ENCODE results near the gene NAALADL2.

NAALADL2 gene

DNA sequence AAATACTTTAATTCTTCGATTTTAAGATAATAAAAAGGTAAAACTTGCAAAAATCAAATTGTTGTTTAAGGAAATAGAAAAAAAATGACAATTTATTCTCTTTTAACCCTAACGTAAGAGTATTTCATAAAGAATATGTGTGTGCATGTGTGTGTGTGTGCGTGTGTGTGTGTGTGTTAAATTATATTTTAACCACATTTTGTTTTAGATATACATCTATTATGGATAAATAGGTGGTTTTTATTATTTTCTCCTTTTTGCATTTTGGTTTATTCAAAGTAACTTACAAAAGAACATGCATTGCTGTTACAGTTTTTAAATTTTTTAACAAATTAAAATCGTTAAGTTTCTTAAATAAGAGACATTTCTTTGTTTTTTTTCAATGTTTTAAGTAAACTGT, 414.4 kb downstream of the NAALADL2 start:
- WGBS (ENCODE audit: extremely low coverage, insufficient coverage, low lambda C conversion rate), result 100% methylated on average over 1 of the region's 4 CpGs
- H3K27me3 ChIP-seq (ENCODE audit: insufficient read depth, low read length, poor library complexity), result no peaks in the 10 kb centered on the region
- no peaks in the 10 kb centered on the region for H3K36me3 ChIP-seq (ENCODE audit: control insufficient read depth, insufficient read depth, low read length)

DNA sequence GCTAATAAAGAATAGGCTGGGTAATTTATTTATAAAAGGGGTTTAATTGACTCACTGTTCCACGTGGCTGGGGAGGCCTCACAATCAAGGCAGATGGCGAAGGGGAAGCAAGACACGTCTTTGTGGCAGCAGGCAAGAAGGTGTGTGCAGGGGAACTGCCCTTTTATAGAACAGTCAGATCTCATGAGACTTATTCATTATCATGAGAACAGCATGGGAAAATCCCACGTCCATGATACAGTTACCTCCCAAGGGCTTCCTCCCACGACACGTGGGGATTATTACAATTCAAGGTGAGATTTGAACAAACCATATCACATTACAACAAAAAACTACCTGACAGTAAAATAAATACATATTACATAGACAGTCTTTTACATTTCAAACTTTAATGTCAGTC, 414.9 kb downstream of the NAALADL2 start:
- Histone ChIP-seq H3K9ac (ENCODE audit: low read length) (no peak overlapping the region), H4K8ac (ENCODE audit: low read depth, low read length) (no peak overlapping the region), H2AK5ac (ENCODE audit: low read length) (no peak overlapping the region), H2BK15ac (replicated peaks; ENCODE audit: low read depth) (no peak overlapping the region), H3K36me3 (ENCODE audit: control insufficient read depth, insufficient read depth, low read length) (no peaks in the 10 kb centered on the region), H2BK5ac (ENCODE audit: low read length) (no peak overlapping the region), H3K4me1 (ENCODE audit: control insufficient read depth, low read depth, low read length) (no peaks in the 10 kb centered on the region), H3K18ac (ENCODE audit: low read length) (no peak overlapping the region), H3K27me3 (ENCODE audit: insufficient read depth, low read length, poor library complexity) (no peaks in the 10 kb centered on the region), H4K5ac (ENCODE audit: low read length) (no peak overlapping the region), H2BK120ac (ENCODE audit: low read depth, low read length) (no peak overlapping the region), H3K56ac (ENCODE audit: low read length) (no peak overlapping the region), H3K79me1 (ENCODE audit: low read length) (no peaks in the 10 kb centered on the region), H3K4me3 (ENCODE audit: low read length) (no peak overlapping the region), H3K4me2 (ENCODE audit: low read length) (no peak overlapping the region), H3K23ac (ENCODE audit: low read length) (no peak overlapping the region), H3K4ac (ENCODE audit: low read depth, low read length) (no peak overlapping the region), H3K79me2 (ENCODE audit: control insufficient read depth, insufficient read depth, low read length) (no peaks in the 10 kb centered on the region), H3K27ac (ENCODE audit: low read depth, low read length) (no peak overlapping the region)
- WGBS (ENCODE audit: extremely low coverage, insufficient coverage, low lambda C conversion rate), result no CpG with 5 or more reads among the region's 6 CpGs
- no peak for DNase-seq

More for the DNA sequence above, 414.4 kb downstream of the NAALADL2 start:
- no peak overlapping the region for H3K18ac ChIP-seq (ENCODE audit: low read length)
- no peak overlapping the region for H3K4me3 ChIP-seq (ENCODE audit: low read length)
- H3K4ac ChIP-seq (ENCODE audit: low read depth, low read length), result no peak overlapping the region
- H4K8ac ChIP-seq (ENCODE audit: low read depth, low read length), result no peak overlapping the region
- no peak for DNase-seq
- no peak overlapping the region for H2BK120ac ChIP-seq (ENCODE audit: low read depth, low read length)
- no peak overlapping the region for H3K23ac ChIP-seq (ENCODE audit: low read length)
- H3K4me2 ChIP-seq (ENCODE audit: low read length), result no peak overlapping the region
- no peak overlapping the region for H2BK15ac ChIP-seq (replicated peaks; ENCODE audit: low read depth)
- H3K27ac ChIP-seq (ENCODE audit: low read depth, low read length), result no peak overlapping the region
- H3K79me1 ChIP-seq (ENCODE audit: low read length), result no peaks in the 10 kb centered on the region
- no peak overlapping the region for H3K56ac ChIP-seq (ENCODE audit: low read length)
- no peak overlapping the region for H2AK5ac ChIP-seq (ENCODE audit: low read length)
- H3K79me2 ChIP-seq (ENCODE audit: control insufficient read depth, insufficient read depth, low read length), result no peaks in the 10 kb centered on the region
- no peak overlapping the region for H2BK5ac ChIP-seq (ENCODE audit: low read length)
- no peak overlapping the region for H4K5ac ChIP-seq (ENCODE audit: low read length)
- no peaks in the 10 kb centered on the region for H3K4me1 ChIP-seq (ENCODE audit: control insufficient read depth, low read depth, low read length)
- no peak overlapping the region for H3K9ac ChIP-seq (ENCODE audit: low read length)

DNA sequence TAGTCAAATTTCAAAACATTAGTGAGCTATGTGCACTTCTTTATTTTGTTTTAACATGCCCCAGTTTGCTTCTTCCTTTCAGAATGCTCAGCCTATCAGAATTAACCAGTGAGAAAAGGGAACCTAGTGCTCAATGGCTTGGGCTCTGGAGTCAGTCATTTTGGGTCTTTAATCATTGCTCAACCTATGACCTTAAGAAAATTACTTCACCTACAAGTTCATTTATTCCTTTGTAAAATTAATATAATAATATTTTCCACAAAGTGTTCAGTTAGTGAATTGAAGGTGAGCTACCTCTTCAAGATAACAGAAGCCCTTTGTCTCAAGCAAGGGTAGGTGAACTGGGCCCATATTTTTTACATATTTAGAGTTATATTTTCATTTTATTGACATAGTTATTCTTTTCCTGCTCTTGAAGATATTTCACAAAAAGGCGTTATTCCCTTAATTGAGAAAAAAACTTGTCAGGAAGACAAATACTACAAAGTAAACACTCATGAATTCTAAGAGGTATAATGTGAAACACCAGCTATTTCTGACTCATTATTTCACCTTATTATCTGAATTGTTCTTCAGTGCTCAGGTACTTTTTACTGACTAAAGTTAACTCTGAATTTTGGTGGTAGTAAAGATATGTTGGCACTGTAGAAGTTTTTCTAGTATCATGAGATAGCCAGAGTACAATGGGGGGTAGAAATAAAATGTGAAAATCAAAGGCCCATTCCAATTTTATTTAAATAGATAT, 415.5 kb downstream of the NAALADL2 start:
- H3K79me1 ChIP-seq (ENCODE audit: low read length), result no peaks in the 10 kb centered on the region
- H3K36me3 ChIP-seq (ENCODE audit: control insufficient read depth, insufficient read depth, low read length), result no peaks in the 10 kb centered on the region
- no CpG with 5 or more reads among the region's 1 CpG for WGBS (ENCODE audit: extremely low coverage, insufficient coverage, low lambda C conversion rate)
- H2BK15ac ChIP-seq (replicated peaks; ENCODE audit: low read depth), result no peak overlapping the region
- H3K23ac ChIP-seq (ENCODE audit: low read length), result no peak overlapping the region
- no peak overlapping the region for H3K9ac ChIP-seq (ENCODE audit: low read length)
- no peak overlapping the region for H4K5ac ChIP-seq (ENCODE audit: low read length)
- H3K4me1 ChIP-seq (ENCODE audit: control insufficient read depth, low read depth, low read length), result no peaks in the 10 kb centered on the region
- no peak overlapping the region for H2BK5ac ChIP-seq (ENCODE audit: low read length)
- H2AK5ac ChIP-seq (ENCODE audit: low read length), result no peak overlapping the region
- no peak overlapping the region for H3K56ac ChIP-seq (ENCODE audit: low read length)
- H3K4ac ChIP-seq (ENCODE audit: low read depth, low read length), result no peak overlapping the region
- no peak overlapping the region for H3K4me3 ChIP-seq (ENCODE audit: low read length)
- no peak overlapping the region for H3K18ac ChIP-seq (ENCODE audit: low read length)
- no peak overlapping the region for H2BK120ac ChIP-seq (ENCODE audit: low read depth, low read length)
- no peaks in the 10 kb centered on the region for H3K79me2 ChIP-seq (ENCODE audit: control insufficient read depth, insufficient read depth, low read length)
- no peak overlapping the region for H3K4me2 ChIP-seq (ENCODE audit: low read length)
- no peak overlapping the region for H3K27ac ChIP-seq (ENCODE audit: low read depth, low read length)
- DNase-seq, result no peak
- H3K27me3 ChIP-seq (ENCODE audit: insufficient read depth, low read length, poor library complexity), result no peaks in the 10 kb centered on the region
- H4K8ac ChIP-seq (ENCODE audit: low read depth, low read length), result no peak overlapping the region

DNA sequence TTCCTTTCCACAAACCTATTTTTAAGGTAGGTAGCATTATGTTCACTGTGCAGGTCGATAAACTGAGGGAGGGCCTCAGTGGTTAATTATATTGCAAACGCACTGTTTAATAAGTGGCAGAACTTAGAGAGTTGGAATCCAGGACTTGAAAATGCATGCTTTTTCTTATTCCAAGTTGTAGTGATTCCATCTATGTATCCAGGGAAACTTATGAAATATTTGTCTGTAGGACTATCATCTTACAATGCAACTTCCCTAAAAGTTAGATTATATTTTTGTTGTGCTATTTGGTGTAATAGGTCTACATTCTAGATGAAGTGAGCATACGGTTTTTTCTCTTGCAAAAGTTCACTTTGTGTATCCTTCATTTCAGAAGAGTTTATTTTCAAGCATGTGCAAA, 419.5 kb downstream of the NAALADL2 start:
- no peak overlapping the region for H3K4me3 ChIP-seq (ENCODE audit: low read length)
- no peak overlapping the region for H2BK15ac ChIP-seq (replicated peaks; ENCODE audit: low read depth)
- H3K36me3 ChIP-seq (ENCODE audit: control insufficient read depth, insufficient read depth, low read length), result no peaks in the 10 kb centered on the region
- H2AK5ac ChIP-seq (ENCODE audit: low read length), result no peak overlapping the region
- H3K18ac ChIP-seq (ENCODE audit: low read length), result no peak overlapping the region
- no peaks in the 10 kb centered on the region for H3K4me1 ChIP-seq (ENCODE audit: control insufficient read depth, low read depth, low read length)
- DNase-seq, result no peak
- no peak overlapping the region for H3K23ac ChIP-seq (ENCODE audit: low read length)
- no peaks in the 10 kb centered on the region for H3K79me1 ChIP-seq (ENCODE audit: low read length)
- no peak overlapping the region for H2BK5ac ChIP-seq (ENCODE audit: low read length)
- H3K9ac ChIP-seq (ENCODE audit: low read length), result no peak overlapping the region
- no peak overlapping the region for H4K5ac ChIP-seq (ENCODE audit: low read length)
- no peaks in the 10 kb centered on the region for H3K27me3 ChIP-seq (ENCODE audit: insufficient read depth, low read length, poor library complexity)
- no CpG with 5 or more reads among the region's 3 CpGs for WGBS (ENCODE audit: extremely low coverage, insufficient coverage, low lambda C conversion rate)
- no peak overlapping the region for H3K4me2 ChIP-seq (ENCODE audit: low read length)
- no peaks in the 10 kb centered on the region for H3K79me2 ChIP-seq (ENCODE audit: control insufficient read depth, insufficient read depth, low read length)
- H2BK120ac ChIP-seq (ENCODE audit: low read depth, low read length), result no peak overlapping the region
- H4K8ac ChIP-seq (ENCODE audit: low read depth, low read length), result no peak overlapping the region
- H3K56ac ChIP-seq (ENCODE audit: low read length), result no peak overlapping the region
- no peak overlapping the region for H3K4ac ChIP-seq (ENCODE audit: low read depth, low read length)
- no peak overlapping the region for H3K27ac ChIP-seq (ENCODE audit: low read depth, low read length)

DNA sequence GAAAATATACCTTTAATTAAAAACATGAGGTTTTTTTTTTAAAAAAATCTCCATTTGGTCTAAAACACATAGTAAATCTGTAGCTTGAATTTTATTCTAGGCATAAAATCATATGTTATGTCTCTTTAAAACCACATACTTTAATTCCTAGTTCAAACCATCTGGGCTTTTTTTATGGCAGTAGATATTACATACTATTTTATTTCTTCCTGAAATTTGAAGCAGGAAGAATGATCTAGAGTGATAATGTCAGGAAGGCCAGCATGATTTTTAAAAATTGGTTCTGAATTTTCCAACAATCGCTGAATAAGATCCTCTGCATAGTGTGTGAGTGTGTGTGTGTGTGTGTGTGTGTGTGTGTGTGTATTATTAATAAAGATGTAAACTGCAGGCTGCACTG, 420.3 kb downstream of the NAALADL2 start:
- H3K27ac ChIP-seq (ENCODE audit: low read depth, low read length), result no peak overlapping the region
- no peak overlapping the region for H2BK15ac ChIP-seq (replicated peaks; ENCODE audit: low read depth)
- no peak overlapping the region for H2AK5ac ChIP-seq (ENCODE audit: low read length)
- H3K79me1 ChIP-seq (ENCODE audit: low read length), result no peaks in the 10 kb centered on the region
- no CpG with 5 or more reads among the region's 1 CpG for WGBS (ENCODE audit: extremely low coverage, insufficient coverage, low lambda C conversion rate)
- H3K9ac ChIP-seq (ENCODE audit: low read length), result no peak overlapping the region
- no peak overlapping the region for H3K4ac ChIP-seq (ENCODE audit: low read depth, low read length)
- H3K36me3 ChIP-seq (ENCODE audit: control insufficient read depth, insufficient read depth, low read length), result no peaks in the 10 kb centered on the region
- no peak overlapping the region for H4K8ac ChIP-seq (ENCODE audit: low read depth, low read length)
- H3K18ac ChIP-seq (ENCODE audit: low read length), result no peak overlapping the region
- H3K23ac ChIP-seq (ENCODE audit: low read length), result no peak overlapping the region
- no peak for DNase-seq
- no peak overlapping the region for H3K4me3 ChIP-seq (ENCODE audit: low read length)
- no peak overlapping the region for H2BK5ac ChIP-seq (ENCODE audit: low read length)
- no peaks in the 10 kb centered on the region for H3K27me3 ChIP-seq (ENCODE audit: insufficient read depth, low read length, poor library complexity)
- no peak overlapping the region for H2BK120ac ChIP-seq (ENCODE audit: low read depth, low read length)
- no peak overlapping the region for H3K4me2 ChIP-seq (ENCODE audit: low read length)
- H3K56ac ChIP-seq (ENCODE audit: low read length), result no peak overlapping the region
- H4K5ac ChIP-seq (ENCODE audit: low read length), result no peak overlapping the region
- no peaks in the 10 kb centered on the region for H3K4me1 ChIP-seq (ENCODE audit: control insufficient read depth, low read depth, low read length)
- no peaks in the 10 kb centered on the region for H3K79me2 ChIP-seq (ENCODE audit: control insufficient read depth, insufficient read depth, low read length)

DNA sequence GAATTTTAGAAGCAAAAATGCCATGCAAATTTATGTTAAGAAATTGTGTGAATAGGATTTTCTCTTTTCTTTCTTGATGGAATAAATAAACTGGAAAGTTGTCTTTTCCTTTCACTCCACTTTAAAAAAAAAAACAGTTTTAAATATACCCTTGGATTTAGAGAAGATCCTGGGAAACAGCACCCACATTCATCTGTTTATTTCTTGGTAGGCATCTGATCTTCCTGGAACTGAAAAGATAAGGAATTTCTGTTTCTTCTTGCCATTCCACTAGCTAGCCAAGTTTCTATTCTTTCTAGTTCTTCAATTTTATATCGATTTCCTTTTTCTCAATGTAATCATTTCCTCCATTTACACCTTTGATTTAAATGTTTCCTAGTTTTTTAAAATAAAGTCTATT, 420.8 kb downstream of the NAALADL2 start:
- Histone ChIP-seq H3K4me2 (ENCODE audit: low read length) (no peak overlapping the region), H4K5ac (ENCODE audit: low read length) (no peak overlapping the region), H3K79me2 (ENCODE audit: control insufficient read depth, insufficient read depth, low read length) (no peaks in the 10 kb centered on the region), H3K23ac (ENCODE audit: low read length) (no peak overlapping the region), H3K36me3 (ENCODE audit: control insufficient read depth, insufficient read depth, low read length) (no peaks in the 10 kb centered on the region), H3K27ac (ENCODE audit: low read depth, low read length) (no peak overlapping the region), H2AK5ac (ENCODE audit: low read length) (no peak overlapping the region), H3K9ac (ENCODE audit: low read length) (no peak overlapping the region), H3K4me1 (ENCODE audit: control insufficient read depth, low read depth, low read length) (no peaks in the 10 kb centered on the region), H4K8ac (ENCODE audit: low read depth, low read length) (no peak overlapping the region), H2BK15ac (replicated peaks; ENCODE audit: low read depth) (no peak overlapping the region), H3K4me3 (ENCODE audit: low read length) (no peak overlapping the region), H3K18ac (ENCODE audit: low read length) (no peak overlapping the region), H3K4ac (ENCODE audit: low read depth, low read length) (no peak overlapping the region), H3K27me3 (ENCODE audit: insufficient read depth, low read length, poor library complexity) (no peaks in the 10 kb centered on the region), H3K79me1 (ENCODE audit: low read length) (no peaks in the 10 kb centered on the region), H2BK120ac (ENCODE audit: low read depth, low read length) (no peak overlapping the region), H2BK5ac (ENCODE audit: low read length) (no peak overlapping the region), H3K56ac (ENCODE audit: low read length) (no peak overlapping the region)
- no CpG with 5 or more reads among the region's 1 CpG for WGBS (ENCODE audit: extremely low coverage, insufficient coverage, low lambda C conversion rate)
- DNase-seq, result no peak

Data from mesendoderm (in vitro differentiated cells).